OCI-LY7 (cell line): ENCODE measurements around the gene F8.

Experiments used
- EZH2phosphoT487 ChIP-seq: fragments of 200-600 bp; sonication (generic); IDR thresholded peaks from 2 replicates; pipeline ENCODE4 v1.6.1; 2018; ENCODE audit warnings: low read depth, borderline replicate concordance, mild to moderate bottlenecking, mixed run types, antibody characterized with exemption, low read length, moderate library complexity, mixed read lengths
- TF ChIP-seq, protein P1 (sequence below): fragments of 200-600 bp; sonication (generic); conservative IDR thresholded peaks from 2 replicates; pipeline ENCODE4 v1.5.1; 2014; ENCODE audit warnings: mild to moderate bottlenecking, antibody characterized with exemption, low read length, moderate library complexity, mixed read lengths

DNA sequence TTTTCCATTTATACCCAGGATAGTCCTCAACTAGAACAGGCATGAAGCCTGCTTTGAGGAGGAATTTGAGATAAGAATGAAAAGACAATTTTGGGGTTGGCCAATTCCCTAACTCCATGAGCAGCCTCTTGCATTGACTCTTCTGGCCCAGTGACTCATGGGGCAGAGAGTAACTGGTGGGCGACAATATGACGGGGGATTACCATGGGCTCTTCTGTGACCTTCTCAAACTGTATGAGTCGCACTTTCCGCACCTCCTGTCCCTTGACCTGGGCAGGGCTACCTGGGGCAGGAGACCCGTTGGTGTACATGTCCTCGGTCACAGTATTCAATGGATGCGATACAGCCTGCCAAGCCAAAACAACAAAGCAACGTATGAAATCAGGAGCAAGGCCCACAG, 230.6 kb downstream of the F8 start:
- TF ChIP-seq, protein P1, sequence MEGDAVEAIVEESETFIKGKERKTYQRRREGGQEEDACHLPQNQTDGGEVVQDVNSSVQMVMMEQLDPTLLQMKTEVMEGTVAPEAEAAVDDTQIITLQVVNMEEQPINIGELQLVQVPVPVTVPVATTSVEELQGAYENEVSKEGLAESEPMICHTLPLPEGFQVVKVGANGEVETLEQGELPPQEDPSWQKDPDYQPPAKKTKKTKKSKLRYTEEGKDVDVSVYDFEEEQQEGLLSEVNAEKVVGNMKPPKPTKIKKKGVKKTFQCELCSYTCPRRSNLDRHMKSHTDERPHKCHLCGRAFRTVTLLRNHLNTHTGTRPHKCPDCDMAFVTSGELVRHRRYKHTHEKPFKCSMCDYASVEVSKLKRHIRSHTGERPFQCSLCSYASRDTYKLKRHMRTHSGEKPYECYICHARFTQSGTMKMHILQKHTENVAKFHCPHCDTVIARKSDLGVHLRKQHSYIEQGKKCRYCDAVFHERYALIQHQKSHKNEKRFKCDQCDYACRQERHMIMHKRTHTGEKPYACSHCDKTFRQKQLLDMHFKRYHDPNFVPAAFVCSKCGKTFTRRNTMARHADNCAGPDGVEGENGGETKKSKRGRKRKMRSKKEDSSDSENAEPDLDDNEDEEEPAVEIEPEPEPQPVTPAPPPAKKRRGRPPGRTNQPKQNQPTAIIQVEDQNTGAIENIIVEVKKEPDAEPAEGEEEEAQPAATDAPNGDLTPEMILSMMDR, result no peak
- no peak for TF ChIP-seq EZH2phosphoT487
